Peyer's patch (tissue), 4 donors: ENCODE measurements around the gene DCUN1D3.

Experiments
- CTCF ChIP-seq, 6 experiments: fragments of 450-650 bp in 4 of 6; fragments of 200-600 bp in 2 of 6; sonication (generic) in 1 of 6; IDR thresholded peaks; one replicate each; pipeline ENCODE4 v1.5.1; 2017 to 2019; ENCODE audit warnings: antibody characterized with exemption in 6 of 6, mild to moderate bottlenecking in 3 of 6, moderate library complexity in 1 of 6
- POLR2A ChIP-seq, 2 donors: fragments of 450-650 bp; IDR thresholded peaks; one replicate each; pipeline ENCODE4 v1.5.1; 2017; ENCODE audit warnings: antibody characterized with exemption in 2 of 2, mild to moderate bottlenecking in 2 of 2, moderate library complexity in 2 of 2

GRCh38 chr16:20931066-20931600, 31.0 kb upstream of the DCUN1D3 start:
- no peak for TF ChIP-seq CTCF (IDR thresholded peaks at IDR 0.05)
- no peak for TF ChIP-seq POLR2A (IDR thresholded peaks at IDR 0.05)
